OCI-LY7 (cell line): ENCODE measurements around the gene NELL1. TPM values are rescaled to one million over a fixed set of nuclear protein-coding genes. Genes with fewer than 3 reads are reported as not detected.

Source experiments
- BruUV-seq: library from RNA; stranded (reverse); fragments of 400-500 nt; replicated peaks from 2 replicates; lab custom pipeline; 2021; lab: Mats Ljungman, UMichigan
- CTCF ChIA-PET: fragments of 300-600 bp; sonication (Branson Sonifier 250); formaldehyde crosslinking; loops from one replicate; lab custom pipeline; 2022; ENCODE audit warnings: antibody characterized with exemption; ENCODE audit not compliant: unreplicated experiment; lab: Charles Lee
- POLR2A ChIA-PET: fragments of 300-600 bp; sonication (Branson Sonifier 250); formaldehyde crosslinking; loops from one replicate; lab custom pipeline; 2022; ENCODE audit warnings: antibody characterized with exemption; lab: Charles Lee
- DNase-seq: peaks from one replicate; pipeline ENCODE4 v3.0.0-alpha.2; 2015; ENCODE audit warnings: low spot score
- H2AFZ ChIP-seq: fragments of 200-600 bp; sonication (generic), shearing (Covaris generic); 2 replicates; pipeline ENCODE4 v1.6.1; 2014; ENCODE audit warnings: mild to moderate bottlenecking, antibody characterized with exemption, low read length, moderate library complexity
- H3K27ac ChIP-seq: fragments of 200-600 bp; sonication (generic); 2 replicates; pipeline ENCODE4 v1.5.1; 2014; ENCODE audit warnings: mixed run types, low read depth, mild to moderate bottlenecking, moderate library complexity, low read length, inconsistent platforms; ENCODE audit not compliant: poor library complexity, severe bottlenecking
- H3K36me3 ChIP-seq: fragments of 200-600 bp; sonication (generic); 2 replicates; pipeline ENCODE4 v1.6.1; 2014; ENCODE audit warnings: mild to moderate bottlenecking, antibody characterized with exemption, low read length, moderate library complexity, mixed read lengths; ENCODE audit not compliant: insufficient read depth
- H3K4me1 ChIP-seq: fragments of 200-600 bp; sonication (generic); 2 replicates; pipeline ENCODE4 v1.5.1; 2014; ENCODE audit warnings: mild to moderate bottlenecking, low read length; ENCODE audit not compliant: insufficient read depth, poor library complexity, severe bottlenecking
- H3K4me2 ChIP-seq: fragments of 200-600 bp; sonication (generic); 2 replicates; pipeline ENCODE4 v1.6.1; 2014; ENCODE audit warnings: mild to moderate bottlenecking, low read length
- H3K4me3 ChIP-seq: fragments of 200-600 bp; sonication (generic); 2 replicates; pipeline ENCODE4 v1.5.1; 2014; ENCODE audit warnings: mild to moderate bottlenecking, low read depth, low read length; ENCODE audit not compliant: poor library complexity, severe bottlenecking
- H3K79me2 ChIP-seq: fragments of 200-600 bp; sonication (generic); 2 replicates; pipeline ENCODE4 v1.6.1; 2016; ENCODE audit warnings: low read depth, mild to moderate bottlenecking, low read length, moderate library complexity, mixed read lengths; ENCODE audit not compliant: insufficient read depth
- H3K9me2 ChIP-seq: fragments of 200-600 bp; sonication (generic); 2 replicates; pipeline ENCODE4 v1.6.1; 2016; ENCODE audit warnings: mild to moderate bottlenecking, low read length, mixed read lengths; ENCODE audit not compliant: insufficient read depth
- H3K9me3 ChIP-seq: fragments of 200-600 bp; sonication (generic); 2 replicates; pipeline ENCODE4 v1.6.1; 2014; ENCODE audit warnings: mild to moderate bottlenecking, mixed run types, low read length, mixed read lengths
- H4K20me1 ChIP-seq: fragments of 200-600 bp; sonication (generic); 2 replicates; pipeline ENCODE4 v1.6.1; 2014; ENCODE audit warnings: mild to moderate bottlenecking, antibody characterized with exemption, low read length, moderate library complexity, mixed read lengths; ENCODE audit not compliant: insufficient read depth
- EZH2phosphoT487 ChIP-seq: fragments of 200-600 bp; sonication (generic); IDR thresholded peaks from 2 replicates; pipeline ENCODE4 v1.6.1; 2018; ENCODE audit warnings: low read depth, borderline replicate concordance, mild to moderate bottlenecking, mixed run types, antibody characterized with exemption, low read length, moderate library complexity, mixed read lengths
- intact Hi-C: fragments of 100-400 bp; cut with micrococcal nuclease; formaldehyde crosslinking; loops from one replicate; pipeline ENCODE4 v1.10.0; 2022; ENCODE audit not compliant: unreplicated experiment
- total RNA-seq, 2 experiments: library from RNA; depleted of rRNA in 1 of 2; stranded (reverse); fragments of >200 nt in 1 of 2; shearing (Covaris generic) in 1 of 2; gene quantifications; 2 replicates each; pipeline ENCODE4 v1.2.3, GENCODE V29; 2014 to 2022
- TF ChIP-seq, protein P1 (sequence below): fragments of 200-600 bp; sonication (generic); conservative IDR thresholded peaks from 2 replicates; pipeline ENCODE4 v1.5.1; 2014; ENCODE audit warnings: mild to moderate bottlenecking, antibody characterized with exemption, low read length, moderate library complexity, mixed read lengths

NELL1 gene
- total RNA-seq, 2 experiments from 2014 or later = not detected

DNA sequence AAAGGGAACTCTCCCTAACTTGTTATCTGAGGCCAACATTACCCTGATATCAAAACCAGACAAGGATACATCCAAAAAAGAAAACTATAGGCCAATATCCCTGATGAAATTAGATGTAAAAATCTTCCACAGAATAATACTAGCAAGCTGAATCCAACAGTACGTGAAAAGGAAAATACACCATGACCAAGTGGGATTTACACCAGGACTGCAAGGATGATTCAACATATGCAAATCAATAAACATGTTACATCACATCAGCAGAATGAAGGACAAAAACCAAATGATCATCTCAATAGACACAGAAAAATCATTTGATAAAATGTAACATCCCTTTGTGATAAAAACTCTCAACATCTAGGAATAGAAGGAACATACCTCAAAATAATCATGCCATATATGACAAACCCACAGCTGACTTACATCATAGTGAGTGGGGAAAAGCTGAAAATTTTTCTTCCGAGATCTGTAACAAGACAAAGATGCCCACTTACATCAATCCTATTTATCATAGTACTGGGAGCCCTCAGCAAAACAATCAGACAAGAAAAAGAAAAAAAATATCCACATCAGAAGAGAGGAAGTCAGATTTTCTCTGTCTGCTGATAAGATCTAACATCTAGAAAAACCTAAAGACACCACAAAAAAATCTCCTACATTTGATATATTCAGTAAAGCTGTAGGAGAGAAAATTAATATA, 820.2 kb downstream of the NELL1 start:
- no peak overlapping the region for H2AFZ ChIP-seq
- intact Hi-C loops = no loop called here
- TF ChIP-seq, protein P1, sequence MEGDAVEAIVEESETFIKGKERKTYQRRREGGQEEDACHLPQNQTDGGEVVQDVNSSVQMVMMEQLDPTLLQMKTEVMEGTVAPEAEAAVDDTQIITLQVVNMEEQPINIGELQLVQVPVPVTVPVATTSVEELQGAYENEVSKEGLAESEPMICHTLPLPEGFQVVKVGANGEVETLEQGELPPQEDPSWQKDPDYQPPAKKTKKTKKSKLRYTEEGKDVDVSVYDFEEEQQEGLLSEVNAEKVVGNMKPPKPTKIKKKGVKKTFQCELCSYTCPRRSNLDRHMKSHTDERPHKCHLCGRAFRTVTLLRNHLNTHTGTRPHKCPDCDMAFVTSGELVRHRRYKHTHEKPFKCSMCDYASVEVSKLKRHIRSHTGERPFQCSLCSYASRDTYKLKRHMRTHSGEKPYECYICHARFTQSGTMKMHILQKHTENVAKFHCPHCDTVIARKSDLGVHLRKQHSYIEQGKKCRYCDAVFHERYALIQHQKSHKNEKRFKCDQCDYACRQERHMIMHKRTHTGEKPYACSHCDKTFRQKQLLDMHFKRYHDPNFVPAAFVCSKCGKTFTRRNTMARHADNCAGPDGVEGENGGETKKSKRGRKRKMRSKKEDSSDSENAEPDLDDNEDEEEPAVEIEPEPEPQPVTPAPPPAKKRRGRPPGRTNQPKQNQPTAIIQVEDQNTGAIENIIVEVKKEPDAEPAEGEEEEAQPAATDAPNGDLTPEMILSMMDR = no peak
- no peak for TF ChIP-seq EZH2phosphoT487
- no peaks in the 10 kb centered on the region for H3K9me2 ChIP-seq
- no peak overlapping the region for H3K4me2 ChIP-seq
- CTCF ChIA-PET = no interaction called here
- H3K4me3 ChIP-seq = no peak overlapping the region
- no peak for DNase-seq
- no peaks in the 10 kb centered on the region for H3K9me3 ChIP-seq
- no peaks in the 10 kb centered on the region for H3K36me3 ChIP-seq
- no TSS peak for BruUV-seq
- no peaks in the 10 kb centered on the region for H3K79me2 ChIP-seq
- no peak overlapping the region for H3K27ac ChIP-seq
- H3K4me1 ChIP-seq = no peaks in the 10 kb centered on the region
- POLR2A ChIA-PET = no interaction called here
- no peaks in the 10 kb centered on the region for H4K20me1 ChIP-seq

DNA sequence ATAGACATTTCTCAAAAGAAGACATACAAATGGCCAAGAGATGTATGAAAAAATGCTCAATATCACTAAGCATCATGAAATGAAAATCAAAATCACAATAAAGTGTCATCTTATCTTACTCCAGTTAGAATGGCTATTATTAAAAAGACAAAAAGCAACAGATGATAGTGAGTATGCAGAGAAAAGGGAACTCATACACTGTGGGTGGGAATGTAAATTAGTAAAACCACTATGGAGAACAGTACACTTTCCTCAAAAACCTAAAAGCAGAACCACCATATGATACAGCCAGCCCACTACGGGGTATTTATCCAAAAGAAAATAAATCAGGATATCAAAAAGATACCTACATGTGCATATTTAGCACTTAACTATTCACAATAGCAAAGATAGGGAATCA, 823.5 kb downstream of the NELL1 start:
- no TSS peak for BruUV-seq
- POLR2A ChIA-PET = no interaction called here
- Histone ChIP-seq H3K27ac (no peak overlapping the region), H3K9me3 (no peaks in the 10 kb centered on the region), H3K4me3 (no peak overlapping the region), H3K36me3 (no peaks in the 10 kb centered on the region), H3K4me2 (no peak overlapping the region), H2AFZ (no peak overlapping the region), H3K4me1 (no peaks in the 10 kb centered on the region), H3K9me2 (no peaks in the 10 kb centered on the region), H4K20me1 (no peaks in the 10 kb centered on the region), H3K79me2 (no peaks in the 10 kb centered on the region)
- TF ChIP-seq, protein P1 = no peak
- no peak for TF ChIP-seq EZH2phosphoT487
- intact Hi-C loops = no loop called here
- DNase-seq = no peak
- CTCF ChIA-PET = no interaction called here

DNA sequence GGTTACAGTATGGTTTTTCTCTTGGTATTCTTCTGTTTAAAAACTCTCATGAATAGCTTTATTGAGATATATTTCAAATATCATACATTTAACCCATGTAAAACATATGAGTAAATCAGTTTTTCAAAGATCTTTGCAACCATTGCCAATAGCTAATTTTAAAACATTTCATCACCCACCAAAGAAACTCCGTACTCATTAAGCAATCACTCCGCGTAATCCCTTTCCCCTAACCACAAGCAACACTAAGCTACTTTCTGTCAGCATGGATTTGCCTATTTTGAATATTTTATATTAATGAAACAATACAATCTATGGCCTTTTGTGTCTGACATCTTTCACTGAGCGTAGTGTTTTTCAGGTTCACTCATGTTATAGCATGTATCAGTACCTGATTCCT, 825.6 kb downstream of the NELL1 start:
- H3K9me2 ChIP-seq = no peaks in the 10 kb centered on the region

More for the DNA sequence above, 825.6 kb downstream of the NELL1 start:
- no TSS peak for BruUV-seq
- ChIA-PET POLR2A (no interaction called here), CTCF (no interaction called here)
- Histone ChIP-seq H3K9me3 (no peaks in the 10 kb centered on the region), H3K36me3 (no peaks in the 10 kb centered on the region), H4K20me1 (no peaks in the 10 kb centered on the region), H3K4me3 (no peak overlapping the region), H3K4me2 (no peak overlapping the region), H3K79me2 (no peaks in the 10 kb centered on the region), H2AFZ (no peak overlapping the region), H3K27ac (no peak overlapping the region), H3K4me1 (no peaks in the 10 kb centered on the region)
- no peak for DNase-seq
- no peak for TF ChIP-seq EZH2phosphoT487
- TF ChIP-seq, protein P1 = no peak
- intact Hi-C loops = no loop called here
